ACHN (cell line): ENCODE measurements around the gene PPP2R3B.
"Not testable (repeated sequence)": the region's sequence is repeated elsewhere in the genome, so short reads cannot be mapped to it uniquely, and the experiment has no call there.

ENCODE experiments used
- DNase-seq: peaks from one replicate; pipeline ENCODE4 v3.0.0-alpha.2; 2015
- in situ Hi-C: cut with HindIII; loops from 2 replicates; pipeline ENCODE4 v1.10.0; 2017; ENCODE audit warnings: low sequenced_read_pairs, low pct_ligation_motif_present, low pct_unique_long_range_greater_than_20kb

Gene PPP2R3B

GRCh38 chrX:386768-387575 is at the start of gene PPP2R3B:
TSS of gene PPP2R3B (minus strand) at chrX:386907. CDS start at chrX:386691, 216 bp downstream.
- in situ Hi-C loops = no loop called here
- DNase-seq = peak; percentile 87

- DNase-seq = no peak
- in situ Hi-C loops = no loop called here
These were observed 48.9 kb upstream of the PPP2R3B start for GRCh38 chrX:435536-436122.

GRCh38 chrX:434946-435345 is 48.2 kb upstream of the PPP2R3B start:
- in situ Hi-C loops = no loop called here
- DNase-seq = no peak

GRCh38 chrX:433771-434170 is 47.1 kb upstream of the PPP2R3B start:
- DNase-seq = no peak
- in situ Hi-C loops = no loop called here

- DNase-seq, in situ Hi-C loops: not testable (repeated sequence)
These were observed 46.0 kb upstream of the PPP2R3B start for GRCh38 chrX:432666-433065.

- DNase-seq = no peak
- in situ Hi-C loops = no loop called here
These were observed 44.9 kb upstream of the PPP2R3B start for GRCh38 chrX:431492-432111.

- in situ Hi-C loops = no loop called here
These were observed 44.3 kb upstream of the PPP2R3B start for GRCh38 chrX:431056-431455.

GRCh38 chrX:429266-429825 is 42.6 kb upstream of the PPP2R3B start:
- in situ Hi-C loops = no loop called here
- DNase-seq = no peak

More at GRCh38 chrX:431056-431455, 44.3 kb upstream of the PPP2R3B start:
- no peak for DNase-seq

GRCh38 chrX:427812-428725 is 41.4 kb upstream of the PPP2R3B start:
- in situ Hi-C loops = no loop called here
- DNase-seq = no peak

- DNase-seq = no peak
- in situ Hi-C loops = no loop called here
These were observed 40.2 kb upstream of the PPP2R3B start for GRCh38 chrX:426881-427280.

- in situ Hi-C loops = no loop called here
- no peak for DNase-seq
These were observed 38.3 kb upstream of the PPP2R3B start for GRCh38 chrX:425056-425455.

GRCh38 chrX:421646-422391 is 35.1 kb upstream of the PPP2R3B start:
- DNase-seq = no peak
- in situ Hi-C loops = no loop called here

- in situ Hi-C loops = no loop called here
- no peak for DNase-seq
These were observed 34.0 kb upstream of the PPP2R3B start for GRCh38 chrX:420496-421223.

GRCh38 chrX:418927-419729 is 32.4 kb upstream of the PPP2R3B start:
- in situ Hi-C loops = no loop called here
- no peak for DNase-seq

GRCh38 chrX:415498-415897 is 28.8 kb upstream of the PPP2R3B start:
- in situ Hi-C loops, DNase-seq: not testable (repeated sequence)
